22Rv1 (cell line): ENCODE data around the gene SYTL1.

Source experiments
- H3K27ac ChIP-seq: fragments of 450-650 bp; 2 replicates; pipeline ENCODE4 v1.5.1; 2017
- CTCF ChIP-seq: fragments of 450-650 bp; IDR thresholded peaks from 2 replicates; pipeline ENCODE4 v1.5.1; 2017; ENCODE audit warnings: mild to moderate bottlenecking
- ZFX ChIP-seq: fragments of 450-650 bp; IDR thresholded peaks from 2 replicates; pipeline ENCODE4 v1.6.1; 2017; ENCODE audit warnings: antibody characterized with exemption, borderline replicate concordance

The SYTL1 gene

DNA sequence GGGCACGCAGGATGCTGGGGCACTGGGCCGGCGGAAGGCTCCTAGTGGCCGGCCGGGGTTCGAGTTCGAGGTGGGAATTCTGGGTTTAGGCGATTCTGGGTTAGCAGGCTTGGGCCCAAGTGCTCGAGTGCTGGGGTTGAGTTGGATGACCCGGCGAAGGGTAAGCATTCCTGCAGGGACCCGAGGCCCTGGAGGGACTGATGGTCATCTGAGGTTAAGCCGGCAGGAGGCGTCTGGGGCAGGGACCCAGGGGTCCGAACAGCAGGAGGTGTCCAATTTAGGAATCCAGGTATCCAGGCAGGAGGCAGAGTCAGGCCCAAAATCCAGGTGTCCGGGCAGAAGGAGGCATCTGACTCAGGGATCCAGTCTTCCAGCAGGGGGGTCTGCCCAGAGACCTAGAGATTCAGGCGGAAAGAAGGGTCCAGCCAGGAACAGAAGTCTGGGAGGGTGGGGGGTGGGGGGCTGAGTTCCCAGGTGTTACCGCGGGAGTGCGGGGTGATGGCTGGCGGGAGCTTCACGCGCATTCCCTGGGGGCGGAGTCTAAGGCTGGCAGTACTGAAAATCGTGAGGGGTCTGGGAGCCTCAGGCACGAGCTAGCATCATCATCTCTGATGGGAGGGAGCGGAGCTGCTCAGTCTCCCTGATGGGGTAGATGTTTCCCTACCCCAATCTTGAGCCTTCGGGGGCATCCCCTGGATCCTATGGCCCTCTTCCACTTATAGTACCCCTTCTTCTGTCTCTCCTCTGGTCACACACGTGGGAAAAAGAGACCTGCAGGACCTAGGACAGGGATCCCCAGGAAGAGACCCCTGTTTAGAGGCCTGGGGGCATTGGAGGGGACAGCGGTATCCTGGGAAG, 51.2 kb downstream of the SYTL1 start:
- no peak for TF ChIP-seq ZFX
- peak; percentile 33; the same call in 1 of the 2 replicates for TF ChIP-seq CTCF
- peak overlapping the region; percentile 46 for H3K27ac ChIP-seq

- H3K27ac ChIP-seq = no peak overlapping the region
- TF ChIP-seq ZFX (no peak), CTCF (no peak)
These were observed 51.9 kb downstream of the SYTL1 start for GRCh38 chr1:27393641-27394281.

DNA sequence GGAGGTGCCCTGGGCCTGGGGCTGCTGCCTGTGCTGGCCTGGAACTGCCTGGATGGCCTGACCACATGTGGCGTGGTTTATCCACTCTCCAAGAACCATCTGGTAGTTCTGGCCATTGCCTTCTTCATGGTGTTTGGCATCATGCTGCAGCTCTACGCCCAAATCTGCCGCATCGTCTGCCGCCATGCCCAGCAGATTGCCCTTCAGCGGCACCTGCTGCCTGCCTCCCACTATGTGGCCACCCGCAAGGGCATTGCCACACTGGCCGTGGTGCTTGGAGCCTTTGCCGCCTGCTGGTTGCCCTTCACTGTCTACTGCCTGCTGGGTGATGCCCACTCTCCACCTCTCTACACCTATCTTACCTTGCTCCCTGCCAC, 52.4 kb downstream of the SYTL1 start:
- no peak overlapping the region for H3K27ac ChIP-seq
- TF ChIP-seq CTCF (no peak), ZFX (no peak)

DNA sequence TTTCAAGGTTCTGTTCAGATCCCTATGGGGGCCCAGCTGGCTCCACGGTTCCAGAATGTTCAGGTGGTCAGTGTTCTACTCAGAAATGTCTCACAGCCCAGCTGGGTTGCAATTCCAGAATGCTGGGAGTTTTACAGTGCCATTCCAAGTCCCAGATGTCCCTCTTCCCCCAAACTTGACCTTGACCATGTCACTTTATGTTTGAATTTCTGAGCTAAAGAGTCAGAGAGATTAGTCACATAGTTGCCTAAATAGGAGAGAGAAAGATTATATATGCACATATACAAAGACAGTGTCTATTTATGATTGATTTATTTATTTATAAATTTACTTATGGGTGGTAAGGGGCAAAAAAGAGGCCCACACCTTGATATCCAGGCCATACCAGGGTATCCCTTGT, 53.1 kb downstream of the SYTL1 start:
- TF ChIP-seq CTCF (no peak), ZFX (no peak)
- no peak overlapping the region for H3K27ac ChIP-seq

GRCh38 chr1:27395441-27396195, 53.8 kb downstream of the SYTL1 start:
- TF ChIP-seq CTCF (peak; percentile 98), ZFX (no peak)
- no peak overlapping the region for H3K27ac ChIP-seq

GRCh38 chr1:27397110-27397509, 55.3 kb downstream of the SYTL1 start:
- H3K27ac ChIP-seq = no peak overlapping the region
- TF ChIP-seq CTCF = no peak
- no peak for TF ChIP-seq ZFX
